Gastrocnemius medialis (tissue), 4 donors: Measurements from ENCODE around the gene AKNA. TPM values are rescaled to one million over a fixed set of nuclear protein-coding genes. Genes with fewer than 3 reads are reported as not detected.

ENCODE experiments used
- ATAC-seq, 2 donors: fragments of 150-250 bp; one replicate each; pipeline ENCODE4 v1.9.1; 2016
- DNase-seq, 2 donors: peaks; one replicate each; pipeline ENCODE4 v3.0.0-alpha.2; 2019
- H3K27ac ChIP-seq, 4 donors: fragments of 200-600 bp; sonication (generic); 1 replicate in 1 of 4; 2 replicates in 3 of 4; pipeline ENCODE4 v1.5.1; 2016 to 2018; ENCODE audit warnings: mild to moderate bottlenecking in 2 of 4, moderate library complexity in 1 of 4
- H3K27me3 ChIP-seq, 3 donors: fragments of 200-600 bp; sonication (generic) in 2 of 3; 1 replicate in 1 of 3; 2 replicates in 2 of 3; pipeline versions ENCODE4 v1.5.1 to v1.6.0; 2016 to 2019; ENCODE audit warnings: mild to moderate bottlenecking in 1 of 3, moderate library complexity in 1 of 3
- H3K36me3 ChIP-seq, 2 donors: fragments of 200-600 bp; sonication (generic) in 1 of 2; one replicate each; pipeline ENCODE4 v1.5.1; 2017 to 2018
- H3K4me1 ChIP-seq, 2 donors: fragments of 200-600 bp; sonication (generic) in 1 of 2; one replicate each; pipeline ENCODE4 v1.5.1; 2016 to 2017; ENCODE audit warnings: mild to moderate bottlenecking in 2 of 2
- H3K4me3 ChIP-seq, 4 donors: fragments of 200-600 bp; sonication (generic) in 3 of 4; 1 replicate in 1 of 4; 2 replicates in 3 of 4; pipeline ENCODE4 v1.5.1; 2016 to 2019; ENCODE audit warnings: mild to moderate bottlenecking in 2 of 4
- H3K9me3 ChIP-seq, 3 donors: fragments of 200-600 bp; sonication (generic) in 2 of 3; 1 replicate in 1 of 3; 2 replicates in 2 of 3; pipeline ENCODE4 v1.5.1; 2016 to 2019
- CTCF ChIP-seq, 5 experiments: fragments of 450-650 bp in 3 of 5; fragments of 200-600 bp in 2 of 5; sonication (generic) in 2 of 5; IDR thresholded peaks in 4 of 5; conservative IDR thresholded peaks in 1 of 5; 1 replicate in 4 of 5; 2 replicates in 1 of 5; pipeline ENCODE4 v1.5.1; 2016 to 2019; ENCODE audit warnings: antibody characterized with exemption in 5 of 5, mild to moderate bottlenecking in 3 of 5, moderate library complexity in 3 of 5
- POLR2A ChIP-seq, 2 donors: fragments of 450-650 bp; IDR thresholded peaks; one replicate each; pipeline ENCODE4 v1.6.1; 2017; ENCODE audit warnings: antibody characterized with exemption in 2 of 2, mild to moderate bottlenecking in 2 of 2, moderate library complexity in 2 of 2
- in situ Hi-C, 4 donors: fragments of 200-750 bp; cut with MboI; loops; one replicate each; pipeline versions ENCODE4 v1.15.0 to v1.8.0; 2017; ENCODE audit warnings: low sequenced_read_pairs in 4 of 4
- intact Hi-C: fragments of 100-400 bp; cut with DNase I; formaldehyde crosslinking; loops from one replicate; pipeline ENCODE4 v1.15.1; 2023; ENCODE audit warnings: low total_unique reads
- total RNA-seq, 4 donors: library from RNA; depleted of rRNA; stranded (reverse); fragments of >200 nt; gene quantifications; one replicate each; pipeline versions ENCODE4 v1.1.0 to v1.2.3, GENCODE V29; 2016

Gene AKNA
- total RNA-seq, 4 donors from 2014 or later, result 2.8 to 5.7 (median 3.8) TPM

GRCh38 chr9:114316605-114317230 is 71.1 kb downstream of the AKNA start:
- Histone ChIP-seq H3K4me1 (no peaks in the 10 kb centered on the region), H3K36me3 (no peaks in the 10 kb centered on the region), H3K9me3 (no peaks in the 10 kb centered on the region), H3K27ac (no peak overlapping the region), H3K4me3 (no peak overlapping the region), H3K27me3 (peaks cover 0 to 4% (median 0%) of the 10 kb centered on the region in 3 donors)
- in situ Hi-C loops, result no loop called here
- TF ChIP-seq POLR2A (IDR thresholded peaks at IDR 0.05) (no peak), CTCF (IDR thresholded peaks at IDR 0.05 in 4 of 5, conservative IDR thresholded peaks at IDR 0.05 in 1 of 5) (no peak)
- ATAC-seq (no peak), DNase-seq (no peak)
- intact Hi-C loops, result no loop called here

- H3K36me3 ChIP-seq, result no peaks in the 10 kb centered on the region
- H3K9me3 ChIP-seq, result no peaks in the 10 kb centered on the region
- no peak overlapping the region for H3K27ac ChIP-seq
- H3K27me3 ChIP-seq, result no peaks in the 10 kb centered on the region
- in situ Hi-C loops (no loop called here), intact Hi-C loops (no loop called here)
- no peaks in the 10 kb centered on the region for H3K4me1 ChIP-seq
- no peak overlapping the region for H3K4me3 ChIP-seq
- no peak for TF ChIP-seq CTCF (IDR thresholded peaks at IDR 0.05 in 4 of 5, conservative IDR thresholded peaks at IDR 0.05 in 1 of 5)
- TF ChIP-seq POLR2A (IDR thresholded peaks at IDR 0.05), result no peak
- ATAC-seq (no peak), DNase-seq (no peak)
Observed at GRCh38 chr9:114315723-114316363, 71.9 kb downstream of the AKNA start.

- Histone ChIP-seq H3K4me1 (no peaks in the 10 kb centered on the region), H3K4me3 (no peak overlapping the region), H3K9me3 (no peaks in the 10 kb centered on the region), H3K36me3 (no peaks in the 10 kb centered on the region), H3K27ac (no peak overlapping the region), H3K27me3 (no peaks in the 10 kb centered on the region)
- ATAC-seq (no peak), DNase-seq (no peak)
- intact Hi-C loops (no loop called here), in situ Hi-C loops (no loop called here)
- TF ChIP-seq POLR2A (IDR thresholded peaks at IDR 0.05) (no peak), CTCF (IDR thresholded peaks at IDR 0.05 in 4 of 5, conservative IDR thresholded peaks at IDR 0.05 in 1 of 5) (no peak)
Observed at GRCh38 chr9:114314881-114315722, 72.7 kb downstream of the AKNA start.

- no peaks in the 10 kb centered on the region for H3K4me1 ChIP-seq
- DNase-seq, result no peak
- in situ Hi-C loops (no loop called here), intact Hi-C loops (no loop called here)
- no peak for ATAC-seq
- no peak overlapping the region for H3K4me3 ChIP-seq
- no peak overlapping the region for H3K27ac ChIP-seq
- no peaks in the 10 kb centered on the region for H3K27me3 ChIP-seq
- H3K9me3 ChIP-seq, result no peaks in the 10 kb centered on the region
- no peak for TF ChIP-seq CTCF (IDR thresholded peaks at IDR 0.05 in 4 of 5, conservative IDR thresholded peaks at IDR 0.05 in 1 of 5)
- TF ChIP-seq POLR2A (IDR thresholded peaks at IDR 0.05), result no peak
- no peaks in the 10 kb centered on the region for H3K36me3 ChIP-seq
Observed at GRCh38 chr9:114314256-114314867, 73.4 kb downstream of the AKNA start.
